ENCODE data around the gene C13orf46.

The C13orf46 gene

DNA sequence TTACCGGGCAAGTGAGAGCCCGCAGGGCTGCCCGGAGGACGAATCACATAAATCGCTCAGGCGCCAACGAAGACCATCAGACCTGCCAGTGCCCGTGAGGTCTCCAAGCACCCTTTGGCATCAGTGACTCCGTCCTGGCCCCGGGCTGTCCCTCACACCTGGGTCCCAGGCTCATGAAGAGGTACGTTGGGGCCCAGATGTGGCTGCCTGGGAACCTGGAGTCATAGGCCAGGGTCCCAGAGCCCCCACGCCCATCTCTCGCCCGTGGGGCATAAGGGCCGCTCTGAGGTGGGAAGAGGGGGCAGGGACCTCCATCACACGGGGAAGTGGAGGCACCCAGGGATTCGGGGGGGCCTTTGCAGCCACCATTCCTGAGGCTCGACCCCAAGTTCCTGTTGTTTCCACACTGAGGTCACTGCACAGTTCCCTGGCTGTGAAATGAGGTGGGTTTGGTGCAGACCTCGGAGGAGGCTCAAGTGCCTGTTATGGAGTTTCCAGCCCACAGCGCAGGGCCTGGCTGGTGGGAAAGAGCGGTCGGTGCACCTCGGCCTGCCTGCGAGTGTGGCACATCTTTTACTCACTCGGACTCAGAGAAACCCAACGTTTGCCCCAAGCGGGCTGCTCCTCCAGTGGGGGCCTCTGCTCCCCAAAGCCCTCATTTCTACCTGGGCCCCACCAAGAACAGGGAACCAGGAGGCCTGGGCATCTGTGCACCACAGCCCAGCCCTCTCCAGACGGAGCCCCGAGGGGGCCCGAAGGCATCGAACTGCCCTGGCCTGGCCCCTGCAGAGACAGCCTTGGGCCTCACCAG lies 35.9 kb upstream of the C13orf46 start:
- no peak for DNase-seq (ENCODE audit: low spot score)

DNA sequence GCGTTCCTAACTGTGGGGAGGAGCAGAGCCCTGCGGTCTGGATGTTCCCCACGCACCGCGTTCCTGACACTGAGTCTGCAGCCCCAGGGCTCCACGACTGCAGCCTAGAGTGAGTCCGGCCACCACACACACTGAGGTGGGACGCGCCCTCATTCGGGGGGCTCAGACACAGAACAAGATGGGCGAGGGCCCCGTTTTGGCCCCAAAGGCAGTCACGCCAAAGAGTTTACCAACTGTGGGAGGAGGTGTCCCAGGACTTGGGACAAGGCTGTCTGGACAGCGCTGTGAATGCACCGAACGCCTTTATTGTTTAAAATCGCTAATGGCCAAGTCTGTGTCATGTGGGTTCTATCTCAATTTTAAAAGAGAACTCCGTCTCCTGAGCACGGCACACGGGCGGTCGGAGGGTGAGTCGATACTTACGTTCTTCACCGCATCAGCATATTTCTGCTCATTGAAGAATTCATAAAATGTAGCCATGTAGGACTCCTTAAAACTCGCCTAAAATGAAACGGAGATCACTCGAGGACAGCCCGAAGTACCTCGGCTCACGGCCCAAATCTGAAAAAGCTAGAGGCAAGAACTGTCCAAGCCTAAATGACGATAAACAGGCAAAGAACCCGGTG lies 35.2 kb upstream of the C13orf46 start:
- DNase-seq (ENCODE audit: low spot score) = no peak

DNA sequence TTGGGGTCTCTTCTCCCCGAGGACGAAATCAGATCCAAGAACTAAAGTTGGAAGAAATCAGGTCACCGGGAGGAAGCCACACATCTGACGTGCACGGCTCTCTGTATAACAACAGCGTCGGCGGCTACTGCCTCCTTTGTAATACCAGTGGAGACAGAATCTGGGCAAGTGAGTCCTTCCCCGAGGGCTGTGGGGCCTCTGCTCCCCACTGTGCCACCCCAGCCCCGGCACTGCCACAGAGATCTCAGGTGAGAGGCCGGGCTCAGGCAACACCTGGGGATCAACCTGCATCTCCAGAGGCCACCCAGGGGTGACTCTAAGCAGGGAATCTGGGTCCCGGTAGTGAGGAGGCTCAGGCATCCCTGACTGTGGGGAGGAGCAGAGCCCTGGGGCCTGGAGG lies 33.7 kb upstream of the C13orf46 start:
- no peak for DNase-seq (ENCODE audit: low spot score)

DNA sequence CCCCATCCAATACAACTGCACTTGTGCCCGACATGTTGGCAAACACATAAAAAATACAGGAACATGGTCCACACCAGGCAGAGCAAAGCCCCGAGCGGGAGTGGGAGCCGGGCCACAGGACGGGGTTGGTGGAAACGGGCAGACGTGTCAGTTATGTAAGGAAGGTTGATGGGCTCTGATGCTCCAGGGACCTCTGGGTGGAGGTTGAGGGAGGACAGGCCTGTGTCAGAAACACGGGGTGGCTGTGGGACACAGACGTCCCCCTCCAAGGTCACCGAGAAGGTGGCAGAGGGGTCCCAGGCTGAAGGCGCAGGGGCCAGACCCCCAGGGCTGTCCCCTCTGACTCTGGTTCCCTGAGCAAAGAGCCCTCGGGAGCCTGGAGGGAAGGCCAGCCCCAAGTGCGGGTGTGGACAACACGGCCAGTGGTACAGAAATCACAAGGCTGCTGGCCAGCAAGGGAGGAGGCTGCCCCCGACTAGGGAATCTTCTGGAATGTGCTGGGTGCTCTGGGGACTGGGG lies 31.4 kb upstream of the C13orf46 start:
- DNase-seq (ENCODE audit: low spot score) = no peak

DNA sequence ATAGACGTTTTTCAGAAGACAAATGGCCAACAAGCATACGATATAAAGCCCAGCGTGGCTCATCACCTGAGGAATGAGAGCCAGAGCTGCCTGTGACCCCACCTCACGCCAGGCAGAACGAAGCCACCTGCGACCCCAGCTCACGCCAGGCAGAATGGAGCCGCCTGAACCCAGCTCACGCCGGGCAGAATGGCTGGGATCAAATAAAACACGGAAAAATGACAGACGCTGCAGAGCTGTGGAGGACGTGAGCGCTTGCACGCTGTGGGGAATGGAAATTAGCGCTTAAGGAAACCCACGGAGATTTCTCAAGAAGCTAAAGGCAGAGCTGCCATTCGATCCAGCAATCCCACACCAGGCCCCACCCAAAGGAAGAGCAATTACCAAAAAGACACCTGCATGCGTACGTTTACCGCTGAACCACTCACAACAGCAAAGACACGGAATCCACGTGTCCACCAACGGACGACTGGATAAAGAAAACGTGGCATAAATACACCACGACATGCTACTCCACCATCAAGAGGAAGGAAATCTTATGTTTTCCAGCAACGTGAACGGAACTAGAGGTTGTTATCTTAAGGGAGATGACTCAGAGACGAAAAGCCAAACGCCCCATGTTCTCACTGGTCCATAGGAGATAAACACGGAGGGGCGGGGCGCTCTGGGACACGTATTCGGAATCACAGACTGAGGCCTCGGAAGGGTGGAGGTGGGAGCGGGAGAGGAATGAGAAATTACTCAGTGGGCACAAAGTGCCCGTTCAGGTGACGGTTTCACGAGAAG lies 30.7 kb upstream of the C13orf46 start:
- no peak for DNase-seq (ENCODE audit: low spot score)

DNA sequence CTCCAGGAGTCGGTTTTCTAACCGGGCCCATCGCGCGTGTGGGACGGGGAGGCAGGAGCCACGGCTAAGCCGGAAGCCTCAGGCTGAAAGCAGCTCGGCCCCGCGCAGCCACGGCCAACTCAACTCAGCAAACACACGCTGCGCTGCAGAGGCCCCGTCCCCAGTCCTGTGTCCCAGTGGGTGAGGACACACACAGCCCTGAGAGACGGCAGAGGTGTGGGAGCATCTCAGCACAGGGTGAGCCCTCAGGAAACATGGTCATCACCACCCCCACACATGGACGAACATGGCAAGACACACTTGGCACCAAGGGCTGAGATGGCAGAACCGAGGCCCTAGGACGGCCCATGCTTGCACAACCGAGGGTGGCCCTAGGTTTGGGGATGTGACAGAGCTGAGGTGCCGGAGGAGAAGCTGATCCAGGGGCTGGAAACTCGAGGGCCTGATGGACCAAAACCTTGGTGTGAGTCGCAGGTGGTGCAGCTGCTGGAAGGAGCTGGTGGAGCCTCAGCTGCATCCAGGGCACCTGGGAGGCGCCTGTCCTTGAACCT lies 29.0 kb upstream of the C13orf46 start:
- no peak for DNase-seq (ENCODE audit: low spot score)

DNA sequence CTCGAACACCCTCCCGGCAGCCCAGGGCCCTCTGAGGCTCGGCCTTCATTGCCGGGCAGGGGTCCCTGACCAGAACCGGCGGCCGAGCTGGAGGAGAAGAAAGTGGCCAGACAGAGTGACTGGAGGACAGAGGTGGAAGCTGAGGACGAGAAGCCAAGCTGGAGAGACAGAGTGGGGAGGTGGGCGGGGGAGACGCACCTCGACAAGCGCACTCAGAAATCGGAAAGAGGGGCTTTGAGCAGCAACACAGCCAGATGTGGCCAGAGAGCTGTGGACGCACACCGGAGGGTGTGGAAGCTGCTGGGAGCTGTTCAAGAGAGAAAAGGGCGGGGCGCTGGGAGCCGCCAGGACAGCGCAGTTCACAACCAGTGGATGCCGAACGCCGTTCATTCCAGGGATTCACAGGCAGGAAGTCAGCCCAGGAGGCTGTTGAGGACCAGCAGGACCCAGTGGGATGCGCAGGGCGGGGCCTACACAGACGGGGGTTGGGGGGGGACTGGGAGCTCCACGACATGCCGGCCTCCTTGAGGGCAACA lies 28.2 kb upstream of the C13orf46 start:
- DNase-seq (ENCODE audit: low spot score) = no peak

DNA sequence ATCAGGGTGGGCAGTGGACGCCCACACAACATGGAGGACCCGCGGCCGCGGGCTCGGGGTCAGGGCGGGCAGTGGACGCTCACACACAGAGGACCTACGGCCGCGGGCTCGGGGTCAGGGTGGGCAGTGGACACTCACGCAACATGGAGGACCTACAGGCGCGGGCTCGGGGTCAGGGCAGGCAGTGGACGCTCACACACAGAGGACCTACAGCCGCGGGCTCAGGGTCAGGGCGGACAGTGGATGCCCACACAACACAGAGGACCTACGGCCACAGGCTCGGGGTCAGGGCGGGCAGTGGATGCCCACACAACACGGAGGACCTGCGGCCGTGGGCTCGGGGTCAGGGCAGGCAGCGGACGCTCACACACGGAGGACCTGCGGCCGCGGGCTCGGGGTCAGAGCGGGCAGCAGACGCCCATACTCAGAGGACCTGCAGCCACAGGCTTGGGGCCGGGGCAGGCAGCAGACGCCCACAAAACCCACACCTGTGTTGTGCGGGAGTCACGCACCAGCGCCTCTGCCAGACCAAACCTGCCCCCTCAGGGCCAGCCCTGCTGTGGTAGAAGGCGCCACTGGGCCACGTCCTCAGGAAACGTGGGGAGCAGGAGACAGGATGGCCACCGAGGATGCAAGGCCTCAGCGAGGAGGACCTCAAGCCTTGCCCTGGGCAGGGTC lies 27.6 kb upstream of the C13orf46 start:
- no peak for DNase-seq (ENCODE audit: low spot score)

DNA sequence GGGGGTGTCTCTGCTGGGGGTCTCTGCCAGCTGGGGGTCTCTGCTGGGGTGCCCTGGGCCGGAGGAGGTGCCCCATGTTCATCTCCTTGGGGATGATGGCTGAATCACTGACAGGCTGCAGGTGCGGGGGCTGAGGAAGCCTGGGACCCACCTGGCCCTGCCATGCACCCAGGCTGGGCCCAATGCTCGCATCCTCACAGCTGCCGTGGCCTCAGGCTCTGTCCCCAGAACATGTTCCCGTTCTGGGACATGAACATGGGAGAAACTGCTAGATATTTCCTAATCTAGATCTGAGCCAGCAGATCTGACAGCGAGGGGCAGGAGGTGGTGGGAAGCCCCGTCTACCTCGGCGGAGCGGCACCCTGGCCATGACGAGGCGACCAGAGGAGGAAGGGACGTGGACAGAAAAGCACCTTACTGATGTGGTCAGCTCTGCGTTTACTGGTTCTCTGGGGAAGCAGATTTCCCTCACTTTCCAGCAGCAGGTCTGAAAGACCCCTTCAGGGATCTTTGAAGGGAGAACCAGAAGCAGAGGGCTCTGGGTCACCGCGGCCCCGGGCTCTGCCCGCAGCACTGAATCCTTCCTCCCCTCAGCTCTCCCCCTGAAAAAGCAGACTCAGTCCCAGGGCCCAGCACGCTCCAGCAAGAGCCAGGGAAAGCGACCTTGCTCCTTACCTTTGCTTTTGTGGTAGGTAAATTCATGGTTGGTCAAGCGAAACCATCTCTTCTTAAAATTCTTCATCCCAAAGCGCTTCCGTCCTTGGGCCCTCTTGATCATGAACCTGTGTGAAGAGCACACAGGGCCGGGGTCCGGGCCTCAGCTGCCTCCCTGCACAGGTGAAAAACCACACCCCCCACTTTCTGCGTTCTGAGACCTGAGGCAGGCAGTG lies 26.5 kb upstream of the C13orf46 start:
- no peak for DNase-seq (ENCODE audit: low spot score)

DNA sequence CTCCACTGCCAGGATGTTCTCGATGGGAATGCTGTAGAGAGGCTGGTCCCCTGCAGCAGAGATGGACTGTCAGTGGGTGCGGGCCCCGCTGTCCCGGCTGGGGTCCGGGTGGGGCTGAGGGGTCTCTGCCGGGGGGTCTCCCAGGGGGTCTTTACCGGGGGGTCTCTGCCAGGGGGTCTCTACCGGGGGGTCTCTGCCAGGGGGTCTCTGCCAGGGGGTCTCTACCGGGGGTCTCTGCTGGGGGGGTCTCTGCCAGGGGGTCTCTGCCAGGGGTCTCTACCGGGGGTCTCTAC lies 25.7 kb upstream of the C13orf46 start:
- DNase-seq (ENCODE audit: low spot score) = no peak

DNA sequence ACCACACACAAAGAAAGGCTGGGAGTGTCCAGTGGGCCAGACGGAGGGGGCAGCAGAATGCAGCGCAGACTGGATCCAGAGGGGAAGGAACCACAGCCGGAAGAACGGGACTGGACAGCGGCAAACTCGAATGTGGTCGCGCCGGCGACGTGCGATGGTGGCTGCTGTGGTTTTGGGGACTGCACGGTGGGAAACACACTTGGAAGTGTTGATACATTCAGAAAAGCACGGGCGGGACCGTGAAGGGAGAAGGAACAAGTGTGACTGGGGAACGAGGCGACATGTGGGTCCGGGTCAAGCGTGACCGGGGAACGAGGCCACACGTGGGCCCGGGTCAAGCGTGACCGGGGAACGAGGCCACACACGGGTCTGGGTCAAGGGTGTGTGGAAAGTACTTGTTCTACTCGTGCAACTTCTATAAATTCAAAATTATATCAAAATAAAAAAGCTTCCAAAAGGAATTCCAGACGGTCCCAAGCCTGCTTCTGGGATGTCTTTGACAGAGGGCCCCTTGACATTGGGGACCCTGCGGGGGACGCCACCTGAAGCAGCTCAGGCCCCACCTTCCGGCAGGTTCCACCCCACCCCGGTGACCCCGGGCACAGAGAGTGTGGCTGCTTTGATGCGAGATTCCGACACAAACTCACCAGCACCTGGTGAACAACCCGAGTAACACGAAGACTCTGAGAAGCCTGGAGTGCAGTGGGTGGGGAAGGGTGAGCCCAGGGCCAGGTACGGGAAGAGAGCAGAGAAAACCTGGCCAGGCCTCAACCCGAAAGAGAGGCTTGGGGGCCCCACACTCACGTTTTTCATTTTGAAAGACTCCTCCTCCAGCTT lies 25.1 kb upstream of the C13orf46 start:
- DNase-seq (ENCODE audit: low spot score) = no peak

DNA sequence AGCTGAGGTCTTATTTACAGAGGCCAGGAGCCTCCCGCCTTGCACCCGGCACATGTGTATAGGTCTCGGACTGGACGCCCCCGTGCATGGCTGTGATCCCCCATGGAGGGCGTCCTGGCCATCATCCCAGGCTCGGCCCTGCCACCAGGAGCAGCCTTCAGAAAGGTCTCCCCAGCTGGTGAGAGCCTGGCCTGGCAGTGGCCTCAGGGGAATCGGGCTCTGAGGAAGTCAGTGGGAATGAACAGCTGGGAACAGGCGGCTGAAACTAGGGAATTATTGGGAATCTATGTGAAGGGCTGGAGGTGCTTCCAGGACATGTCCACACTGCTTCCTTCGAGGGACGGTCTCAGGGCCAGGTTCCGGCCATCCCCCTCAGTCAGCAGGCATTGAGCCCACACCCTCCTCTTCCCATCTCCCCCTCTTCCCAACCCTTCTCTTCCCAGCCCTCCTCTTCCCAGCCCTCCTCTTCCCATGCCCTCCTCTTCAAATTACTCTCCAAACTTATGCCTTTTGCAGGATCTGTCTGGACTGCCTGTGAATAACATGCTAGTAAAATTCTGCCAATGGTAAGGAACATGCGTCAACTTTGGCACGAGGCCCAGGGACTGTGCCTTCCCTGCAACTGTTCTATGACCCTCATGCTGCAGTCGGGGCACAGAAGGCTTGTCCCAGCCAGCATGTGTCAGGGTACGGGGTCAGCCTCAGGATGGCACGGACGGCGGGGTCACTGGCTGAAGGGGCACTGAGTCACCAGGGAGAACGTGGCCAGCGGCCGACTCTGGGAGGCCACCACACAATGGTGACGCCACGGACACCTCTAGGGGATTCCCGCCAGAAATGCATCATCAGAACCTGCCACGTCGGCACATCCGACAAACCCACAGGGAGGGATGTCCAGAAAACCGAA lies 24.2 kb upstream of the C13orf46 start:
- DNase-seq (ENCODE audit: low spot score) = no peak

DNA sequence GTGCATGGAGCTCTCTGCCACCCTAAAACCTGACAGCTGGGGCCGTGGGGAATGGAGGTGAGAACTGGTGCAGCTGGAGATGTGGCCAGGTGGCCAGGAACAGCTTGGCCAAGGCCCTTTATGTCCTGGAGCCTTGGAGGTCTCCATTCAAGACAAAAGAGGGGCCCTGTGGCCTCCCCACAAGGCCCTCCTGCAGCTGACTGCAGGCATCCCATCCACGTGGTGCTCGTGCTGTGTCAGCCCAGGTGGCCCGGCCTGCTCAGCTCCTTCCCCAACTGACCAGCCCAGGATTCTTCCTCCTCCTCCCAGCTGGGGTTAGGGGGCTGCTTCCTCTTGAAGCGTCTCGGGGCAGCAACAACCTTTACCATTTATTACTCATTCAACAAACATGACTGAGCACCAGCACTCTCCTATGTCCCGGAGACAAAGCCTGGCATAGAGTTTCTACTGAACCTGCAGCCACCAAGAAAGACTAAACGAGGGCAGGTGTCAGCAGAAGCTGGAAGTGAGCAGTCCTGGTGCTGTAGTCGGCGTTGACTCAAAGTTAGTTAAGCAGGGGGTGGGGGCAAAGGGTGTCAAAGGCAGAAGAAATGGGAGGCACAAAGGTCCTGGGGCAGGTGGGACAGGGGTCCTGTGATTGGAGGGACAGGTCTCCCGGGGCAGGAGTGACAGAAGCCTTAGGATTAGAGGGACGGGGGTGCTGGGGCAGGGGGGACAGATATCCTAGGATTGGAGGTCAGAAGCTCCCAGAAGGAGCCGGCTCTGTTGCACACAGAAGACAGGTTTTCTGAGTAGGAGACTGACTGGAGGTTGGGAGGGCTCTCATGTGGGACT lies 23.3 kb upstream of the C13orf46 start:
- DNase-seq (ENCODE audit: low spot score) = no peak

DNA sequence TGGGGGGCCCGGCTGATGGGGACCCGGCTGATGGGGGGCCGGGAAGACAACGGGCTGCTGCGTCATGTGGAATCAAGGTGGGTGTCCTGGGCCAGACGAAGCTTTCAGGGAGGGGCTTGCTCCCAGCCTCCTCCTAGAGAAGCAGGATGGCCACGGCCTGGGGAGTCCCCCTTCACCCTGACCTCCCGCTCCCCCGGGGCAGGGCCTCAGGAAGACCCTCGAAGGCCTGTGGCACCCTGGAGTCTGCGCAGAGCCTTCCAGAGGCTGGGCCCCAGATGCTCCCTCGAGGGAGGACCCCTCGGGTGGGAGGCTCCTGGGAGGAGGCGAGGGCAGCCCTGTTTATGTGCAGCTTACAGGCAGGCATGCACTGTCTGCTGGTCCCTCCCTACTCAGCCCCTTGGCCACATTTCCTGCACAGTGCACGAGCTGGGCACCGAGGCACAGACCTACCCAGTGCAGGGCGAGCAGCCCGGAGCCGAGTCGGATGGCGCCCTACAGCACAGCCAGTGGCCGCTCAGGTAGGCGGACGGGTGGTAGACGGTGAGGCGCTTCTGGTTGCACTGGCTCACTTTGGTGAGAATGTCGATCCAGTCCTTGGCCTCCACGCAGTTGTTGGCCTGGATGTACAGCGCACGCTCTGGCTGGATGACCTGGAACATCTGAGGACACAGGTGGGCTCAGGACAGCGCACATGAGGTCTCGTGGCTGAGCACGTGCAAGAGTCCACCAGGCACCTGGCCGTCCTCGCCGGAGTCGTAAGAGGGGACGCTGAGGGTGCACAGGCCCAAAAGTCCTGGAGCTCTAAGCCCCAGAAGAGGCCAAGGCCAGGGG lies 22.4 kb upstream of the C13orf46 start:
- DNase-seq (ENCODE audit: low spot score) = no peak

DNA sequence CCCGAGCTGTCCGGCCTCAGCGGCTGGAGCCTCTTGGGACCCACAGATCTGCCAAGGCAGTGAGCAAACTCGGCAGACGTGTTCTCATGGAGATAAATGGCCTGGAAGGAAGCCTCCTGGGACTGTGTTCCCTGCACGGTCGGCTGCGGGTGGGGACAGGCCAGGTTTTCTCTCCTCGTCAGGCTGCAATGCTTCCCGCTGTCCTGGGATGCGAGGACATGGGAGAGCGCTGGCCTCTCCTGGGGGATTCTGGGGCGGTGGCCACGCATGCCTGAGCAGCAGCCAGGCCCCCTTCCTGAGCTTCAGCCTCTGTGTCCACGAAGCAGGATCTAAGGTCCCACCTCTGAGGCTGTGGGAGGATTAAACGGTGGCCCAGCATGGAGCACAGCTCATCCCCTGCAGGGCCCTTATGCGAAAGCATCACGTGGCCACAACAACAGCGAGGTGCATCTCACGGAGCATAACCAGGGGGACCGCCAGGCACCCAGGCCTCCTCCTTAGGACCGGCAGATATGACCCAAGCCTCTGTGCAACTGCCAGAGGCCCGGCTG lies 21.2 kb upstream of the C13orf46 start:
- DNase-seq (ENCODE audit: low spot score) = no peak

DNA sequence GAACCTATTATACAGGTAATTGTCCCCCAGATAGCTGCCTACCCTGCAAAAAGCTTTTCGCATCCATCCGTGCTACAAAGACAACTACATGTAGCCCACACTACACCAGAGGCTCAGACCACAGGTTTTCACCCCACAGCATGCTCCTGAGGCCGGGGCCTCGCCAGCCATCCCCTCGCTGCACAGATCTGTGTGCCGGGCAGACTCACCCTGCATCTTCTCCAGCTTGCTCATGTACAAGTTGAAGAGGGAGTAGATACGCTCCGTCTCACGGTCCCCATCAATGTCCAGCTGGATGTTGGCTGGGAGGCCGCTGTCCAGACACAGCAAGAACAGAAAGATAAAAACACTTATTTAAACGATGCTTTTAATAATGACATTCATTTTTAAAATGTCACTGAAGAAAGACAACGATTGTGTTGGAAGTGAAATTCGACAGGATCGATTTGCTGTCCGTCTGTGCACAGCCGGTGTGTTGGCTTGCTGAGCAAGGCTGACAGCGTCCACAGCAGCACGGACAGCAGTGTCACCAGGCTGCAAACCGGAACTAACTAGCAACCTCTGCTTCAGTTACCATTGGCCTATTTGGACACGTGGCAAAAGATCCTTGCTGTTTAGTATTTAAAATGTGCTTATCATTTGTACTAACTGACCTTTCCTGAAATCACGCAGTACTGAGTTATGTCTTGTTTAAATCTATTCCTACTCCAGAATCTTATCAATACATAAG lies 18.6 kb upstream of the C13orf46 start:
- no peak for DNase-seq (ENCODE audit: low spot score)

All from CD4-positive, alpha-beta T cell treated with Interleukin-15 for 4 hours (primary cell).